ENCODE measurements around the gene MTAP.

The MTAP gene

GRCh38 chr9:21810388-21810787 lies 8.0 kb downstream of the MTAP start:
- TF ChIP-seq CTCF (IDR thresholded peaks at IDR 0.05; ENCODE audit: control insufficient read depth, insufficient read depth, low read depth, low read length, missing control alignments) = no peak
- H3K4me3 ChIP-seq (ENCODE audit: control insufficient read depth, low read depth, low read length) = no peak overlapping the region
- no peak for DNase-seq (ENCODE audit: low read depth)

GRCh38 chr9:21810881-21811280 lies 8.4 kb downstream of the MTAP start:
- H3K4me3 ChIP-seq (ENCODE audit: control insufficient read depth, low read depth, low read length) = no peak overlapping the region
- no peak for TF ChIP-seq CTCF (IDR thresholded peaks at IDR 0.05; ENCODE audit: control insufficient read depth, insufficient read depth, low read depth, low read length, missing control alignments)
- DNase-seq (ENCODE audit: low read depth) = no peak

GRCh38 chr9:21811914-21812313 lies 9.5 kb downstream of the MTAP start:
- H3K4me3 ChIP-seq (ENCODE audit: control insufficient read depth, low read depth, low read length) = no peak overlapping the region
- TF ChIP-seq CTCF (IDR thresholded peaks at IDR 0.05; ENCODE audit: control insufficient read depth, insufficient read depth, low read depth, low read length, missing control alignments) = no peak
- no peak for DNase-seq (ENCODE audit: low read depth)

- TF ChIP-seq CTCF (IDR thresholded peaks at IDR 0.05; ENCODE audit: control insufficient read depth, insufficient read depth, low read depth, low read length, missing control alignments) = no peak
- no peak overlapping the region for H3K4me3 ChIP-seq (ENCODE audit: control insufficient read depth, low read depth, low read length)
- DNase-seq (ENCODE audit: low read depth) = no peak
These were observed 10.0 kb downstream of the MTAP start for GRCh38 chr9:21812415-21812814.

GRCh38 chr9:21812946-21813568 lies 10.6 kb downstream of the MTAP start:
- DNase-seq (ENCODE audit: low read depth) = no peak
- no peak overlapping the region for H3K4me3 ChIP-seq (ENCODE audit: control insufficient read depth, low read depth, low read length)
- peak; percentile 87 for TF ChIP-seq CTCF (IDR thresholded peaks at IDR 0.05; ENCODE audit: control insufficient read depth, insufficient read depth, low read depth, low read length, missing control alignments)

GRCh38 chr9:21813575-21814473 lies 11.4 kb downstream of the MTAP start:
- no peak overlapping the region for H3K4me3 ChIP-seq (ENCODE audit: control insufficient read depth, low read depth, low read length)
- peak; percentile 62 for DNase-seq (ENCODE audit: low read depth)
- TF ChIP-seq CTCF (IDR thresholded peaks at IDR 0.05; ENCODE audit: control insufficient read depth, insufficient read depth, low read depth, low read length, missing control alignments) = peak; percentile 71

Data from AG09309 (cell line).